ENCODE measurements around the gene LYPLA2.

LYPLA2 gene

GRCh38 chr1:23838401-23838866 is 47.5 kb downstream of the LYPLA2 start:
- DNase-seq = peak in 1 of 2 donors; percentile 37

- no peak for DNase-seq
Observed at GRCh38 chr1:23843644-23844043, 52.7 kb downstream of the LYPLA2 start.
